SJSA1 (cell line): Measurements from ENCODE around the gene TAAR6. TPM values are rescaled to one million over a fixed set of nuclear protein-coding genes. Genes with fewer than 3 reads are reported as not detected.
"Not testable (repeated sequence)": the region's sequence is repeated elsewhere in the genome, so short reads cannot be mapped to it uniquely, and the experiment has no call there.

ENCODE experiments used
- DNase-seq, 2 experiments: peaks; one replicate each; pipeline ENCODE4 v3.0.0-alpha.2; 2015 to 2020; ENCODE audit warnings: low spot score in 2 of 2, low read depth in 1 of 2
- H3K27ac ChIP-seq: fragments of 250-450 bp; sonication (Bioruptor Pico); 2 replicates; pipeline ENCODE4 v1.5.1; 2020; ENCODE audit warnings: mild to moderate bottlenecking, moderate library complexity
- H3K27me3 ChIP-seq: fragments of 250-450 bp; sonication (Bioruptor Pico); replicated peaks from 2 replicates; pipeline ENCODE4 v1.5.1; 2020; ENCODE audit warnings: mild to moderate bottlenecking, moderate library complexity
- H3K36me3 ChIP-seq: fragments of 250-450 bp; sonication (Bioruptor Pico); 2 replicates; pipeline ENCODE4 v1.5.1; 2020; ENCODE audit warnings: mild to moderate bottlenecking
- H3K4me1 ChIP-seq: fragments of 250-450 bp; sonication (Bioruptor Pico); replicated peaks from 2 replicates; pipeline ENCODE4 v1.6.1; 2021; ENCODE audit warnings: mild to moderate bottlenecking
- H3K4me3 ChIP-seq: fragments of 250-450 bp; sonication (Bioruptor Pico); 2 replicates; pipeline ENCODE4 v1.5.1; 2020; ENCODE audit warnings: mild to moderate bottlenecking
- H3K9me3 ChIP-seq: fragments of 250-450 bp; sonication (Bioruptor Pico); replicated peaks from 2 replicates; pipeline ENCODE4 v1.5.1; 2020; ENCODE audit warnings: mild to moderate bottlenecking
- total RNA-seq: library from RNA; depleted of rRNA; stranded (reverse); fragments of >200 nt; shearing (Covaris generic); gene quantifications from 2 replicates; pipeline ENCODE4 v1.2.3, GENCODE V29; 2014

TAAR6 gene
- total RNA-seq, 1 experiment from 2014 or later, result not detected

GRCh38 chr6:132552372-132552771 lies 17.8 kb upstream of the TAAR6 start, which contains the start of gene TAAR8:
Gene TAAR8 (plus strand): TSS chr6:132552672. CDS start chr6:132552693, 21 bp downstream.
- Histone ChIP-seq H3K4me3 (no peak within 1 kb of the TSS), H3K27ac (no peak within 1 kb of the TSS), H3K36me3 (no peaks in the 10 kb centered on the region), H3K9me3 (no peaks in the 10 kb centered on the region), H3K4me1 (no peaks in the 10 kb centered on the region), H3K27me3 (peaks cover 3% of the 10 kb centered on the region; the same call in 1 of the 2 replicates)
- no peak for DNase-seq

- not testable (repeated sequence) for H3K9me3 ChIP-seq, DNase-seq, H3K27me3 ChIP-seq, H3K4me3 ChIP-seq, H3K36me3 ChIP-seq, H3K27ac ChIP-seq, H3K4me1 ChIP-seq
Measured at GRCh38 chr6:132560087-132560486, 10.0 kb upstream of the TAAR6 start.

DNA sequence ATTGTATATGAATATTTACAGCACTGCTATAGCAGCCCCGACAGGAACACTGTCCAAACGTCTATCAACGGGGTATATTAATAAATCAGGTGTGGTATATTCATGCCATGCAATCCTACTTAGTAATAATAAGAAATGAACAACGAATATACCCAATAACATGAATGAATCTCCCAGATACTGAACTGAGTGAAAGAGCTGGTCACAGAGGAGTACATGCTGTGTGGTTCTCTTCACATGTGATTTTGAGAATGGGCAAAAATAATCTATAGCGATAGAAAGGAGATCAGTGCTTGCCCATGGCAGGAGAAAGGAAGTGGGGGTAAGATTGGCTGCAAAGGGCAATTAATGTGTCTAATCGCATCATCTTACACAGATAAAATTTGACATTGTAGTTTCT lies 3.7 kb upstream of the TAAR6 start:
- Histone ChIP-seq H3K9me3 (no peaks in the 10 kb centered on the region), H3K27ac (no peak overlapping the region), H3K27me3 (peaks cover 18% of the 10 kb centered on the region), H3K4me3 (no peak overlapping the region), H3K4me1 (no peaks in the 10 kb centered on the region), H3K36me3 (no peaks in the 10 kb centered on the region)
- no peak for DNase-seq

- Histone ChIP-seq H3K4me1 (no peaks in the 10 kb centered on the region), H3K36me3 (no peaks in the 10 kb centered on the region), H3K27ac (no peak overlapping the region), H3K27me3 (peaks cover 18% of the 10 kb centered on the region), H3K9me3 (no peaks in the 10 kb centered on the region), H3K4me3 (no peak overlapping the region)
- no peak for DNase-seq
Measured at GRCh38 chr6:132567566-132567965, 2.6 kb upstream of the TAAR6 start.

DNA sequence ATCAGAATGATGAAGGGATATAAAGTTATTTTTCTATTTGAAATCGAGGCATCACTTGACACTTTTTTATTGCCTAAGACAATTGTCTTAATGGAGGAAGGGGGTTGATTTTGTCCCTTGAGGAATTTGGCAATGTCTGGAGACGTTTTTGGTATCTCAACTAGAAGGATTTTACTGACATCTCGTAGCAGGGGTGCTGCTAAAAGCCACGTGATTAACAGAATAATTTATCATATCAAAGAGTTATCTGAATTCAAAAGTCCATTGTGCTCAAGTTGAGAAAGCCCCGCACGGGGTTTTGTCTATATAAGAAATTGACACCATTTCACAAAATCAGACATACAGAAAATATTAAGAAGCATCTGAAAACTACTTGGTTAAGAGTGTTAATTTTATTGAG lies 1.5 kb upstream of the TAAR6 start:
- no peak overlapping the region for H3K4me3 ChIP-seq
- H3K27me3 ChIP-seq, result peaks cover 18% of the 10 kb centered on the region
- no peak overlapping the region for H3K27ac ChIP-seq
- DNase-seq, result no peak
- H3K36me3 ChIP-seq, result no peaks in the 10 kb centered on the region
- no peaks in the 10 kb centered on the region for H3K9me3 ChIP-seq
- H3K4me1 ChIP-seq, result no peaks in the 10 kb centered on the region

DNA sequence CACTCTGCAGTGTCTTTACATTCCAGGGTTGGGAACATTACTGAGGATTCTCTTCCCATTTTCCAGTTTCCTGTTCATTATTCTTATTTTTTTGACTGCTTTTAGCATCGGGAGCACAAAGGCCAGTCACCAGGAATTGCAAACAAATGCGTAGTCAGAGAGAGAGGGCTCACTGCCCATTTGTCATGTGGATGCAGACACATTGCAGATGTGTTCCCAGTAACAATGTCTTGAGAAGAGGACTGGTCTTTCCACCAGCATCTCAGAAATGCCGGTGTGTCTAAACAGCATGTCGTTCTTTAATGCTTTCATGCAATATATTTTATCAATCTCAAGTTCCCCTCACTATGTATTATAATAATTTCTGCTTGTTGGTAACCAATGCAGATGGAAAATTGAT lies 952 bp upstream of the TAAR6 start:
- Histone ChIP-seq H3K9me3 (no peaks in the 10 kb centered on the region), H3K4me1 (no peaks in the 10 kb centered on the region), H3K27ac (no peak overlapping the region), H3K27me3 (peaks cover 18% of the 10 kb centered on the region), H3K36me3 (no peaks in the 10 kb centered on the region), H3K4me3 (no peak overlapping the region)
- no peak for DNase-seq

DNA sequence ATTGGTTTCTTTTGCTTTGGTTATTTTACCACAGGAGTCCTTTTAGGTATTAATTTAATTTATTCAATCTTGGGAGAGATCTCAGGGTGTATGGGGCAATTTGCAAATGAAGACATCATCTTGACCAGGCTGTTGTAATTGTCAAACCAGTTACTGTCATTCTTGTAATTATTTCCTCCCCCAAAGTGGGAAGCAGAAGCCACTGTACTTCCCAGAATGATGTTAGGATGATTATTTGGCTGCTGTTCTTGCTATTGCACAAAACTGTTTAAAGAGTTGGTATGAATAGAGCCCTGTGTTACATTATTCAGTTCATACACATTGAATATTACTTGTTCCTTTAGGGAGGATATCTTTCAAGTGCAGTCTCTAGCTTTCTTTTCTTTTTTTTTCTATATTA lies 1.7 kb downstream of the TAAR6 start:
- no peaks in the 10 kb centered on the region for H3K4me1 ChIP-seq
- H3K4me3 ChIP-seq, result no peak overlapping the region
- no peaks in the 10 kb centered on the region for H3K9me3 ChIP-seq
- DNase-seq, result no peak
- no peak overlapping the region for H3K27ac ChIP-seq
- no peaks in the 10 kb centered on the region for H3K36me3 ChIP-seq
- H3K27me3 ChIP-seq, result peaks cover 18% of the 10 kb centered on the region

GRCh38 chr6:132584698-132585097 lies 14.6 kb downstream of the TAAR6 start:
- Histone ChIP-seq H3K4me1 (no peaks in the 10 kb centered on the region), H3K27ac (no peak overlapping the region), H3K27me3 (0 out of 2 replicates have a peak, but pooled peaks cover 4% of the 10 kb centered on the region), H3K9me3 (no peaks in the 10 kb centered on the region), H3K36me3 (no peaks in the 10 kb centered on the region), H3K4me3 (no peak overlapping the region)
- no peak for DNase-seq

DNA sequence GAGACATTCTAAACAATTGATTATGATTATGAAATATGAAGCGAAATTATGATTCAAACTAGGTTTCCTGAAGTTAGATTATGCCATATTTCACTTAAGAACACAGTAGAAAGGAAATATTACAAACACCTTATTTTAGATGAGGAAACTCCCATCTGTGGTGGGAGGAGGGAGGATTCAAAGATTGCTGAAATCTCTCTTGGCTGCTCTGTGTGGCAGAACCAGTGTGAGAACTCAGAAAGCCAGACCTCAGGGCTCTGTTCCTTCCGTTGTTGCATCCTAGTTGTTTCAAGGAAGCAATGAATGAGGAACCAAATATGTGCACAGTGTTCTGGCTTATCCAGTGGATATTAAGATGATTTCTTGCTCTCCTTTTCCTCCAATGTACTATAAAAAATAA lies 17.3 kb downstream of the TAAR6 start:
- no peaks in the 10 kb centered on the region for H3K36me3 ChIP-seq
- H3K9me3 ChIP-seq, result no peaks in the 10 kb centered on the region
- DNase-seq, result no peak
- no peak overlapping the region for H3K4me3 ChIP-seq
- no peaks in the 10 kb centered on the region for H3K4me1 ChIP-seq
- H3K27ac ChIP-seq, result no peak overlapping the region
- 0 out of 2 replicates have a peak, but pooled peaks cover 4% of the 10 kb centered on the region for H3K27me3 ChIP-seq

DNA sequence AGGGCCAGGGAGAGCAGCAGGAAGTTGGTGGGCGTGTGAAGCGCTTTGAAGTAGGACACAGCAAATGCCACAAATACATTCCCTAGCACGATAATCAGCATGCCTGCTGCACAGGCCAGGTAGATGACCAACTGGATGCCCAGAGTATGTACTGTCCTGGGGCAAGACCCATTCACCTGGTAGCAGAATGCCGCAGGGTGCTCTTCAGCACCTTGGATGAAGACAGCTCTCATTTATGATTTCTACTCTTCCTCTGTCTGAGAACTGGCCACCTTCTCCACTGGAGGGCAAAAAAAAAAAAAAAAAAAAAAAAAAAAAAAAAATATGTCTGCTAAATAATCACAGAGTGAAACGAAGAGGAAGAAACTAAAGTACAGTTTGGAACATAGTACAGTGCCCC lies 19.3 kb downstream of the TAAR6 start, which contains the start of gene TAAR5:
Gene TAAR5 (minus strand): TSS at position 288 of the 400 bp plus-strand sequence. CDS start 55 bp downstream, at position 233.
- no peaks in the 10 kb centered on the region for H3K9me3 ChIP-seq
- H3K36me3 ChIP-seq, result no peaks in the 10 kb centered on the region
- H3K27ac ChIP-seq, result no peak within 1 kb of the TSS
- DNase-seq, result no peak
- no peaks in the 10 kb centered on the region for H3K4me1 ChIP-seq
- 0 out of 2 replicates have a peak, but pooled peaks cover 3% of the 10 kb centered on the region for H3K27me3 ChIP-seq
- no peak within 1 kb of the TSS for H3K4me3 ChIP-seq

GRCh38 chr6:132590362-132590761 lies 20.2 kb downstream of the TAAR6 start:
- Histone ChIP-seq H3K9me3 (no peaks in the 10 kb centered on the region), H3K27me3 (no peaks in the 10 kb centered on the region), H3K4me3 (no peak overlapping the region), H3K36me3 (no peaks in the 10 kb centered on the region), H3K27ac (no peak overlapping the region), H3K4me1 (no peaks in the 10 kb centered on the region)
- no peak for DNase-seq

- Histone ChIP-seq H3K27me3 (no peaks in the 10 kb centered on the region; the same call in 1 of the 2 replicates), H3K36me3 (no peaks in the 10 kb centered on the region), H3K27ac (no peak overlapping the region)
Measured at GRCh38 chr6:132592855-132593254, 22.7 kb downstream of the TAAR6 start.

DNA sequence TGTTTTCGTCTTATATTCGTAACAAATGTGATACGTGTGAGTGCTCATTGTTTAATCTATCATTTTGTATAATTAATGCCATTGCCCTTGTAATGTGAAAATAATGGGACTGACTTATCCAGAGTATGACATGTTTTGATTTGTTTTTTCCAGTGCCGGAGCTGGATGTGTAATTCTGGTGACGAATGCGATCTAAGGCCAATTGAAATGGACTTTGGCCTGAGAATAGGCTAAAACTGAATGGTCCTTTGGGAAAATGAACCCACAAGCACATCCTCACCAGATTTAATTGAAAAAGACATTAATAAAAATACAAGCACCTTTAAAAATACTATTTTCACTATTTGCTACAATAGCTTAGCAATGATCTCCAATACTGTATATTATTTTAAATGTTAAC lies 26.1 kb downstream of the TAAR6 start:
- Histone ChIP-seq H3K36me3 (no peaks in the 10 kb centered on the region), H3K9me3 (no peaks in the 10 kb centered on the region), H3K27me3 (no peaks in the 10 kb centered on the region; the same call in none of the 2 replicates), H3K4me1 (no peaks in the 10 kb centered on the region), H3K4me3 (no peak overlapping the region), H3K27ac (no peak overlapping the region)
- DNase-seq, result no peak

More at GRCh38 chr6:132592855-132593254, 22.7 kb downstream of the TAAR6 start:
- Histone ChIP-seq H3K9me3 (no peaks in the 10 kb centered on the region), H3K4me3 (no peak overlapping the region), H3K4me1 (no peaks in the 10 kb centered on the region)
- no peak for DNase-seq

- Histone ChIP-seq H3K9me3 (no peaks in the 10 kb centered on the region), H3K27me3 (no peaks in the 10 kb centered on the region; the same call in none of the 2 replicates), H3K36me3 (no peaks in the 10 kb centered on the region), H3K4me1 (no peaks in the 10 kb centered on the region), H3K4me3 (no peak overlapping the region), H3K27ac (no peak overlapping the region)
- DNase-seq, result no peak
Measured at GRCh38 chr6:132598473-132598872, 28.4 kb downstream of the TAAR6 start.

DNA sequence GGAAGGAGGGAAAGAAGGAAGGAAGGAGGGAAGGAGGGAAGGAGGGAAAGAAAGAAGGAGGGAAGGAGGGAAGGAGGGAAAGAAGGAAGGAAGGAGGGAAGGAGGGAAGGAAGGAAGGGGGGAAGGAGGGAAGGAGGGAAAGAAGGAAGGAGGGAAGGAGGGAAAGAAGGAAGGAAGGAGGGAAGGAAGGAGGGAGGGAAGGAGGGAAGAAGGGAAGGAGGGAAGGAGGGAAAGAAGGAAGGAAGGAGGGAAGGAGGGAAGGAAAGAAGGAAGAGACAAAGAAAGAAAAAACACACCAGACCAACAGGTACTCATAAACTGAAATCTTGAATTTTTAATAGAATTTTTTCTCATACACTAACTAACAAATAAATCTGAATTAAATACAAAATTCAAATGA lies 30.8 kb downstream of the TAAR6 start:
- H3K9me3 ChIP-seq, DNase-seq, H3K4me1 ChIP-seq, H3K36me3 ChIP-seq, H3K4me3 ChIP-seq, H3K27ac ChIP-seq, H3K27me3 ChIP-seq: not testable (repeated sequence)
